ENCODE data around the gene ITGA2. TPM values are rescaled to one million over a fixed set of nuclear protein-coding genes. Genes with fewer than 3 reads are reported as not detected.
A peak's percentile ranks its signal among the peaks of the same experiment; 100 is the strongest.

The ITGA2 gene
- total and polyA plus RNA-seq, 2 of the 8 experiments (the other 6 are each of a cell fraction or from before 2014, with no cell fraction given) = 1.4 to 7.7 TPM

- Histone ChIP-seq H4K8ac (ENCODE audit: extremely low read depth, insufficient read depth, low read length) (peak within 1 kb of the TSS; percentile 59), H2BK12ac (ENCODE audit: low read depth, low read length) (no peak within 1 kb of the TSS), H4K5ac (ENCODE audit: insufficient read length, low read depth, low read length) (peak within 1 kb of the TSS; percentile 96), H3K23me2 (ENCODE audit: low read depth, low read length) (peaks cover 7% of the 10 kb centered on the region; the same call in 1 of the 2 replicates), H3K4me2 (ENCODE audit: insufficient read depth in 1 of 2, low read depth in 2 of 2, low read length in 2 of 2) (peak within 1 kb of the TSS; percentile 85 to 94), H4K20me1 (replicated peaks in 1 of 2; ENCODE audit: control insufficient read depth in 1 of 2, insufficient read depth in 2 of 2, low read length in 2 of 2) (no peaks in the 10 kb centered on the region), H3K9me3 (ENCODE audit: insufficient read depth in 2 of 2, low read depth in 1 of 2, low read length in 1 of 2) (no peaks in the 10 kb centered on the region), H3K4me1 (replicated peaks in 1 of 4; ENCODE audit: control insufficient read depth in 3 of 4, insufficient read depth in 4 of 4, low read length in 3 of 4) (peaks cover 0 to 5% (median 0%) of the 10 kb centered on the region in 4 experiments; a peak in 4 of 7 replicates), H2AFZ (ENCODE audit: low read length) (peak within 1 kb of the TSS; percentile 98), H3K14ac (ENCODE audit: insufficient read length) (peak within 1 kb of the TSS; percentile 99), H3K23ac (ENCODE audit: insufficient read length) (no peak within 1 kb of the TSS), H2BK15ac (ENCODE audit: low read length) (no peak within 1 kb of the TSS), H3K27me3 (replicated peaks in 1 of 4; ENCODE audit: control insufficient read depth in 3 of 4, extremely low read depth in 1 of 4, insufficient read depth in 3 of 4, low read length in 3 of 4) (no peaks in the 10 kb centered on the region), H2BK120ac (replicated peaks; ENCODE audit: low read depth, low read length) (peak within 1 kb of the TSS; percentile 70), H3K36me3 (ENCODE audit: control insufficient read depth in 2 of 4, insufficient read depth in 4 of 4, low read length in 3 of 4) (no peaks in the 10 kb centered on the region), H3K4ac (replicated peaks; ENCODE audit: insufficient read length, low read depth, low read length) (peak within 1 kb of the TSS; percentile 41), H3K18ac (ENCODE audit: extremely low read depth, low read length) (peak within 1 kb of the TSS; percentile 98), H3K79me1 (ENCODE audit: low read depth, low read length) (no peaks in the 10 kb centered on the region; the same call in 1 of the 2 replicates), H3K27ac (ENCODE audit: low read depth, low read length) (no peak within 1 kb of the TSS; the same call in 1 of the 2 replicates), H3K79me2 (ENCODE audit: control insufficient read depth in 1 of 2, insufficient read depth in 2 of 2, low read length in 2 of 2) (no peaks in the 10 kb centered on the region), H3K4me3 (ENCODE audit: extremely low read depth in 1 of 4, insufficient read depth in 2 of 4, low read depth in 3 of 4, low read length in 4 of 4) (peak within 1 kb of the TSS; percentile 61 to 86 (median 70)), H3K56ac (replicated peaks; ENCODE audit: insufficient read length, low read depth, low read length) (peak within 1 kb of the TSS; percentile 71), H4K91ac (replicated peaks; ENCODE audit: insufficient read length, low read length) (peak within 1 kb of the TSS; percentile 98), H3K9ac (replicated peaks in 1 of 4; ENCODE audit: extremely low read depth in 1 of 4, low read depth in 3 of 4, low read length in 3 of 4) (peak within 1 kb of the TSS in 2 of 4 experiments; percentile 38 to 84; a peak in 4 of 7 replicates), H2BK20ac (ENCODE audit: low read length) (no peak within 1 kb of the TSS), H2BK5ac (ENCODE audit: low read depth, low read length) (peak within 1 kb of the TSS; percentile 85; the same call in 1 of the 2 replicates), H2AK5ac (ENCODE audit: low read depth, low read length) (no peak within 1 kb of the TSS)
- ChIA-PET POLR2A (ENCODE audit: partially characterized antibody) (interaction anchor here (0.8 kb wide), 1 partner anchor 316 kb away, joined by 3 read pairs; no protein-coding TSS in a partner anchor), CTCF (ENCODE audit: partially characterized antibody) (interaction anchor here (1.5 kb wide), 2 partner anchors 14 to 160 kb away, joined by 4 to 6 read pairs; no protein-coding TSS in a partner anchor)
- WGBS, 2 experiments (ENCODE audit: extremely low coverage in 1 of 2, insufficient coverage in 1 of 2, insufficient read length in 1 of 2, insufficient replicate concordance in 2 of 2, low coverage in 1 of 2, low lambda C conversion rate in 2 of 2, missing lambda C conversion rate in 1 of 2) = 4% methylated on average over 25 of the region's 54 CpGs; no CpG with 5 or more reads in 1 of the 2 experiments
- peak; percentile 57 to 91 for DNase-seq (ENCODE audit: low read depth in 1 of 2, low spot score in 2 of 2)
- no peak for FAIRE-seq
- TF ChIP-seq, protein P1, sequence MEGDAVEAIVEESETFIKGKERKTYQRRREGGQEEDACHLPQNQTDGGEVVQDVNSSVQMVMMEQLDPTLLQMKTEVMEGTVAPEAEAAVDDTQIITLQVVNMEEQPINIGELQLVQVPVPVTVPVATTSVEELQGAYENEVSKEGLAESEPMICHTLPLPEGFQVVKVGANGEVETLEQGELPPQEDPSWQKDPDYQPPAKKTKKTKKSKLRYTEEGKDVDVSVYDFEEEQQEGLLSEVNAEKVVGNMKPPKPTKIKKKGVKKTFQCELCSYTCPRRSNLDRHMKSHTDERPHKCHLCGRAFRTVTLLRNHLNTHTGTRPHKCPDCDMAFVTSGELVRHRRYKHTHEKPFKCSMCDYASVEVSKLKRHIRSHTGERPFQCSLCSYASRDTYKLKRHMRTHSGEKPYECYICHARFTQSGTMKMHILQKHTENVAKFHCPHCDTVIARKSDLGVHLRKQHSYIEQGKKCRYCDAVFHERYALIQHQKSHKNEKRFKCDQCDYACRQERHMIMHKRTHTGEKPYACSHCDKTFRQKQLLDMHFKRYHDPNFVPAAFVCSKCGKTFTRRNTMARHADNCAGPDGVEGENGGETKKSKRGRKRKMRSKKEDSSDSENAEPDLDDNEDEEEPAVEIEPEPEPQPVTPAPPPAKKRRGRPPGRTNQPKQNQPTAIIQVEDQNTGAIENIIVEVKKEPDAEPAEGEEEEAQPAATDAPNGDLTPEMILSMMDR (IDR thresholded peaks at IDR 0.05; ENCODE audit: control extremely low read depth in 1 of 3, insufficient read depth in 1 of 3, low read depth in 1 of 3, low read length in 3 of 3) = no peak
- no peak for TF ChIP-seq KDM5A (IDR thresholded peaks at IDR 0.05; ENCODE audit: low read length)
Observed at GRCh38 chr5:53109443-53110127, 120.4 kb downstream of the ITGA2 start, which contains the start of gene MOCS2. Gene MOCS2 (minus strand): TSS chr5:53109757. CDS start chr5:53107174, 2,583 bp downstream.

Data from H1 (cell line).